ENCODE results near the gene FGFR2. TPM values are rescaled to one million over a fixed set of nuclear protein-coding genes. Genes with fewer than 3 reads are reported as not detected.
"Not testable (repeated sequence)": the region's sequence is repeated elsewhere in the genome, so short reads cannot be mapped to it uniquely, and the experiment has no call there.

Gene FGFR2
- total RNA-seq, 1 donor from 2014 or later: 58.4 TPM

DNA sequence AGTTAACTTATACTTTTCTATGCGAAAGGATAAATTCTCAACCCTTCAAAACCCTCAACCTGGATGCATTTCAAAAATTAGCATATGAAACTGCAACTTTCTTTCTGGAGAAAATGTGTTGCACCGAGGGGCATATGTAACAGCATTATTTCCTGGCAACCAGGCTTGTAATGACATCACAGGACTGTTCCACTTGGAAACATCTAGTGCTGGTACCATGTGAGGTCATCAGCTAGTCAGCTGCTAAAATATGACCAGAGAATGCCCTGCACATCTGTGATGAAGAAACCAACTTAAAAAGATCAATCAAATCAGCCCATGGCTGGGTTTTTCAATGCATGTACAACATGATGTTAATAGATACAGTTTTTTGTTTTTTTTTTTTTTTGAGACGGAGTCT is 40.0 kb downstream of the FGFR2 start:
- no peak overlapping the region for H3K4me3 Mint-ChIP-seq
- no peak overlapping the region for H3K27ac Mint-ChIP-seq (ENCODE audit: unreplicated experiment)

DNA sequence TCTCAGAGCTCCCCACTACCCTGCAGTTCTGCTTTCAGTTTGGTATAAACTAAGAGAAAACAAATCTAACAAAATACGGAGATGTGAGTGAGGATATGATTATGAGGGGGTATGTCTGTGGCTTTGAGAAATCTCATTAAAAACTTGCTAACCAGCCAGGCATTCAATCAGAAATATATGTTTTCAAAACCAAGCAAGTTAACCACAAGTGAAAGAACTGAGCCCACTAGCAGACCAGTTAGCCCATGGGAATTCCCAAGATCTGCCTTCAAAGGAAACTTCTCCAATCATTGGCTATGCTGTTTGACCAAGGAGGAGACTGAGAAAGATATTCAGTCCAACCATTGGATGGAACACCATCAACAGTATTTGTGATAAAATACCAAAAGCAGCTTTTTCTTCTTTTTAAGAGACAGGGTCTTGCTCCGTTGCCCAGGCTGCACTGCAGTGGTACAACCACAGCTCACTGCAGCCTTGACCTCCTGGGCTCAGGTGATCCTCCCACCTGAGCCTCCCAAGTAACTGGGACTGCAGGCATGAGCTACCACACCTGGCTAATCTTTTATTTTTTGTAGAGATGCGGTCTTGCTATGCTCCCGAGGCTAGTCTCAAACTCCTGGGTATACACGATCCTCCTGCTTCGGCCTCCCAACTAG is 41.2 kb downstream of the FGFR2 start:
- Mint-ChIP-seq H3K27me3 (ENCODE audit: low read depth) (no peaks in the 10 kb centered on the region), H3K4me3 (no peak overlapping the region), H3K9me3 (no peaks in the 10 kb centered on the region), H3K27ac (ENCODE audit: unreplicated experiment) (no peak overlapping the region), H3K36me3 (ENCODE audit: low read depth) (no peaks in the 10 kb centered on the region), H3K4me1 (peaks cover 35% of the 10 kb centered on the region)
- DNase-seq (ENCODE audit: low read depth, low spot score): no peak
- TF ChIP-seq, protein P1, sequence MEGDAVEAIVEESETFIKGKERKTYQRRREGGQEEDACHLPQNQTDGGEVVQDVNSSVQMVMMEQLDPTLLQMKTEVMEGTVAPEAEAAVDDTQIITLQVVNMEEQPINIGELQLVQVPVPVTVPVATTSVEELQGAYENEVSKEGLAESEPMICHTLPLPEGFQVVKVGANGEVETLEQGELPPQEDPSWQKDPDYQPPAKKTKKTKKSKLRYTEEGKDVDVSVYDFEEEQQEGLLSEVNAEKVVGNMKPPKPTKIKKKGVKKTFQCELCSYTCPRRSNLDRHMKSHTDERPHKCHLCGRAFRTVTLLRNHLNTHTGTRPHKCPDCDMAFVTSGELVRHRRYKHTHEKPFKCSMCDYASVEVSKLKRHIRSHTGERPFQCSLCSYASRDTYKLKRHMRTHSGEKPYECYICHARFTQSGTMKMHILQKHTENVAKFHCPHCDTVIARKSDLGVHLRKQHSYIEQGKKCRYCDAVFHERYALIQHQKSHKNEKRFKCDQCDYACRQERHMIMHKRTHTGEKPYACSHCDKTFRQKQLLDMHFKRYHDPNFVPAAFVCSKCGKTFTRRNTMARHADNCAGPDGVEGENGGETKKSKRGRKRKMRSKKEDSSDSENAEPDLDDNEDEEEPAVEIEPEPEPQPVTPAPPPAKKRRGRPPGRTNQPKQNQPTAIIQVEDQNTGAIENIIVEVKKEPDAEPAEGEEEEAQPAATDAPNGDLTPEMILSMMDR (conservative IDR thresholded peaks at IDR 0.05): no peak

More for the DNA sequence above, 40.0 kb downstream of the FGFR2 start:
- DNase-seq (ENCODE audit: low read depth, low spot score): no peak
- Mint-ChIP-seq H3K9me3 (no peaks in the 10 kb centered on the region), H3K27me3 (ENCODE audit: low read depth) (no peaks in the 10 kb centered on the region), H3K36me3 (ENCODE audit: low read depth) (peaks cover 2% of the 10 kb centered on the region), H3K4me1 (peaks cover 26% of the 10 kb centered on the region)
- TF ChIP-seq, protein P1 (conservative IDR thresholded peaks at IDR 0.05): no peak

DNA sequence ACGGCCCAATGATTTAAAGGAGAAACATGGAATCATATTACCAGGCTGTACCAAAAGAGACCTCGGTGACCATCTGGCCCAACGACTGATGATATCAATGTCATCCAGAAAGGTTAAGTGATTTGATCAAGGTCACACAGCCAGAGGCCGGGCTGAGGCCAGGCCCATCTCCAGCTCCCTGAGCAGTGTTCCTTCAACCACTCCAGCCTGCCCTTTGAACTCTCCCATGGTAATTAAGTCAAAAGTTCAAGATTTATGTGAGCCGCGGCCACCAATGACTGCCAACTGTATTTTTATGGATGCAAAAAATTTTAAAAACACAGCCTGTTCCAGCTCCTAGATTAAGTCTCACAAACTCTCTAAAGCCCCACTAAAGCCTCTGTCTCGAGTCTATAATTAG is 41.8 kb downstream of the FGFR2 start:
- Mint-ChIP-seq H3K4me3 (no peak overlapping the region), H3K27me3 (ENCODE audit: low read depth) (no peaks in the 10 kb centered on the region), H3K9me3 (no peaks in the 10 kb centered on the region), H3K4me1 (peaks cover 35% of the 10 kb centered on the region), H3K27ac (ENCODE audit: unreplicated experiment) (no peak overlapping the region), H3K36me3 (ENCODE audit: low read depth) (peaks cover 2% of the 10 kb centered on the region)
- TF ChIP-seq, protein P1 (conservative IDR thresholded peaks at IDR 0.05): no peak
- DNase-seq (ENCODE audit: low read depth, low spot score): no peak

DNA sequence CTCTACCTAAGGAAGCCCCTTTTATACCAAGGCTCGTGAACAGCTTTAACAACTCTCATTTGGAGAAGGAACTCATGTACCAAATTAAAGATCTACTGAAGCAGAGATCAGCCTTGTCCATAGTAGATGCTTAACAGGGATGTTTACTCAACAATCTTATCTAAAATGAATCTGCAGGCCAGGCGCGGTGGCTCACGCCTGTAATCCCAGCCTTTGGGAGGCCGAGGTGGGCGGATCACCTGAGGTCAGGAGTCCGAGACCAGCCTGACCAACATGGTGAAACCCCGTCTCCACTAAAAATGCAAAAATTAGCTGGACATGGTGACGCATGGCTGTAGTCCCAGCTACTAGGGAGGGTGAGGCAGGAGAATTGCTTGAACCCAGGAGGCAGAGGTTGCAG is 43.3 kb downstream of the FGFR2 start:
- H3K36me3 Mint-ChIP-seq (ENCODE audit: low read depth): peaks cover 11% of the 10 kb centered on the region
- DNase-seq (ENCODE audit: low read depth, low spot score); H3K9me3 Mint-ChIP-seq; H3K27ac Mint-ChIP-seq (ENCODE audit: unreplicated experiment); H3K4me3 Mint-ChIP-seq; H3K27me3 Mint-ChIP-seq (ENCODE audit: low read depth): not testable (repeated sequence)
- H3K4me1 Mint-ChIP-seq: peaks cover 35% of the 10 kb centered on the region

DNA sequence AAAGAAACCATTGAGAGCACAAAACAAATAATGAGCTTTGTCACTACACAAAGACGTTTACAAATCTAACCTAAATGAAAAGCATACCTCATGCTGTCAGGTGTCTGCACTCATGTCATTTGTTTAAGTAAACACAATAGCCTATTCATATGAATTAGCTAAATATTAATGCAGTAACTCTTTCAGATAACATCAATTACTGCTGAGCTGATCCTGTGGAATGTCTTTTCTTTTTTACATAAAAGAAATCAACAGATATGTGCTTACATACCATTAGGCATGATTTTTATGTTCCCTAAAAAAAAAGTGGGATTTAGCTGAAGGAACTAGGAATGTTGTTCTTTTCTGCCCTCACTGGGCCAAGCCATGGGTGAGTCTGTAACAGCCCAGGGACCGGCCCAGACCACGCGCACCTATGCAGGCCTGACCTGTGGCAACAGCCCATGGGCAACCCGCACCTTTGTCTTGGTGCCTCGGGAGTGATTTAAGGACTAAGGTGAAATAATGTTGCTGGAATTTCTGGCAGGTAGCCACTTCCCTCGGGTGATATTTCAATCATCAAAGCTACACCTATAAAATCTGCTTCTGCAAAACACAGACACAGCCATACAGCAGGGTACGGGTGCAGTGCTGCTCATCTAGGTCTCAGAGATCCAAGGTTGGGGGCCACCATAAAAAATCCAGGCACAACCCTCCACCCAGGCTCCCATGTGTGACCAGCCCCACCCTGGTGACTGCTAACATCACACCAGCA is 44.6 kb downstream of the FGFR2 start:
- no peak for DNase-seq (ENCODE audit: low read depth, low spot score)
- Mint-ChIP-seq H3K4me1 (peaks cover 32% of the 10 kb centered on the region), H3K36me3 (ENCODE audit: low read depth) (peaks cover 16% of the 10 kb centered on the region), H3K27ac (ENCODE audit: unreplicated experiment) (no peak overlapping the region), H3K9me3 (no peaks in the 10 kb centered on the region), H3K27me3 (ENCODE audit: low read depth) (no peaks in the 10 kb centered on the region), H3K4me3 (no peak overlapping the region)
- TF ChIP-seq, protein P1 (conservative IDR thresholded peaks at IDR 0.05): no peak

DNA sequence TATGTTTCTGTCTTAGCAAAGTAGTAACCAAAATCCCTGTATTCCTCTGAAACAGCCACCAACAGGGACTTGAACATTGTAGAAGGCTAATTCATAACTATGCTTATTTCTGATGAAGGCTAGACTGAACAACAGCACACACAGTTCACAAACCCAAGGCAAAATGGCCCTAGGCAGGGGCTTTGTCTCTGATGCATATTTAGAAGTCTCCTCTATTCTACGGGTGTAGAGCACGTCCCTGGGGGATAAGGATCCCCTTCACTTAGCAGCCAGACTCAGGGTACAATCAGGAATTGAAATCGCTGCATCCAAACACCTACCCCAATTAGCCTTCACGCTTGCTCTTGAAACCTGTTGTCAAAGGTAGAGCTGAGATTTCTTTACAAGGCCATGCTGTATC is 45.5 kb downstream of the FGFR2 start:
- Mint-ChIP-seq H3K4me1 (peaks cover 32% of the 10 kb centered on the region), H3K27ac (ENCODE audit: unreplicated experiment) (no peak overlapping the region), H3K27me3 (ENCODE audit: low read depth) (no peaks in the 10 kb centered on the region), H3K9me3 (no peaks in the 10 kb centered on the region), H3K36me3 (ENCODE audit: low read depth) (peaks cover 16% of the 10 kb centered on the region), H3K4me3 (no peak overlapping the region)
- no peak for DNase-seq (ENCODE audit: low read depth, low spot score)
- TF ChIP-seq, protein P1 (conservative IDR thresholded peaks at IDR 0.05): no peak

Data from neural crest cell (in vitro differentiated cells).